Measurements from ENCODE around the gene PCDHA2.
"Not testable (repeated sequence)": the region's sequence is repeated elsewhere in the genome, so short reads cannot be mapped to it uniquely, and the experiment has no call there.

GRCh38 chr5:140834439-140835008, 39.9 kb downstream of the PCDHA2 start:
- not testable (repeated sequence) for TF ChIP-seq MXI1 (conservative IDR thresholded peaks at IDR 0.05; ENCODE audit: poor library complexity, severe bottlenecking); EZH2 (IDR thresholded peaks at IDR 0.05; ENCODE audit: borderline replicate concordance, insufficient read depth, low read length, poor library complexity, severe bottlenecking); REST (IDR thresholded peaks at IDR 0.05; ENCODE audit: borderline replicate concordance); CTCF (IDR thresholded peaks at IDR 0.05; ENCODE audit: poor library complexity, severe bottlenecking); POLR2AphosphoS5 (IDR thresholded peaks at IDR 0.05); TAF1 (IDR thresholded peaks at IDR 0.05; ENCODE audit: low read depth)

Measured in neural cell (in vitro differentiated cells).